KOPT-K1 (cell line): ENCODE results near the gene ACACB.

Source experiments
- H3K27ac ChIP-seq: fragments of 200-600 bp; sonication (generic); 2 replicates; pipeline ENCODE4 v1.5.1; 2016; ENCODE audit warnings: antibody characterized with exemption, mild to moderate bottlenecking, low read depth, low read length; ENCODE audit not compliant: poor library complexity, severe bottlenecking
- H3K36me3 ChIP-seq: fragments of 200-600 bp; sonication (generic); 2 replicates; pipeline ENCODE4 v1.5.1; 2017; ENCODE audit warnings: antibody characterized with exemption, mild to moderate bottlenecking, low read length, moderate library complexity; ENCODE audit not compliant: insufficient read depth
- H3K9me3 ChIP-seq: fragments of 200-600 bp; sonication (generic); 2 replicates; pipeline ENCODE4 v1.5.1; 2017; ENCODE audit warnings: antibody characterized with exemption, low read length, mild to moderate bottlenecking; ENCODE audit not compliant: insufficient read depth, poor library complexity, severe bottlenecking

The ACACB gene

GRCh38 chr12:109121346-109121880, 5.0 kb downstream of the ACACB start:
- Histone ChIP-seq H3K36me3 (no peaks in the 10 kb centered on the region), H3K9me3 (no peaks in the 10 kb centered on the region), H3K27ac (no peak overlapping the region)

- Histone ChIP-seq H3K36me3 (no peaks in the 10 kb centered on the region), H3K9me3 (no peaks in the 10 kb centered on the region), H3K27ac (no peak overlapping the region)
Observed at GRCh38 chr12:109124878-109125648, 8.7 kb downstream of the ACACB start.

- H3K27ac ChIP-seq, result no peak overlapping the region
- no peaks in the 10 kb centered on the region for H3K9me3 ChIP-seq
- H3K36me3 ChIP-seq, result no peaks in the 10 kb centered on the region
Observed at GRCh38 chr12:109125791-109126190, 9.4 kb downstream of the ACACB start.

- Histone ChIP-seq H3K36me3 (no peaks in the 10 kb centered on the region), H3K9me3 (no peaks in the 10 kb centered on the region), H3K27ac (no peak overlapping the region)
Observed at GRCh38 chr12:109126784-109127183, 10.4 kb downstream of the ACACB start.

- H3K27ac ChIP-seq, result no peak overlapping the region
Observed at GRCh38 chr12:109127533-109128242, 11.3 kb downstream of the ACACB start.

GRCh38 chr12:109130297-109131153, 14.1 kb downstream of the ACACB start:
- Histone ChIP-seq H3K9me3 (no peaks in the 10 kb centered on the region), H3K36me3 (no peaks in the 10 kb centered on the region), H3K27ac (no peak overlapping the region)

More at GRCh38 chr12:109127533-109128242, 11.3 kb downstream of the ACACB start:
- H3K36me3 ChIP-seq, result no peaks in the 10 kb centered on the region
- no peaks in the 10 kb centered on the region for H3K9me3 ChIP-seq

- Histone ChIP-seq H3K27ac (no peak overlapping the region), H3K36me3 (no peaks in the 10 kb centered on the region), H3K9me3 (peaks cover 7% of the 10 kb centered on the region)
Observed at GRCh38 chr12:109131154-109132050, 15.0 kb downstream of the ACACB start.

GRCh38 chr12:109134186-109134917, 18.0 kb downstream of the ACACB start:
- H3K36me3 ChIP-seq, result no peaks in the 10 kb centered on the region
- peaks cover 7% of the 10 kb centered on the region for H3K9me3 ChIP-seq
- H3K27ac ChIP-seq, result no peak overlapping the region

- H3K27ac ChIP-seq, result no peak overlapping the region
- H3K9me3 ChIP-seq, result peaks cover 7% of the 10 kb centered on the region
- no peaks in the 10 kb centered on the region for H3K36me3 ChIP-seq
Observed at GRCh38 chr12:109137055-109137454, 20.7 kb downstream of the ACACB start.

- Histone ChIP-seq H3K9me3 (peaks cover 7% of the 10 kb centered on the region), H3K36me3 (no peaks in the 10 kb centered on the region), H3K27ac (no peak overlapping the region)
Observed at GRCh38 chr12:109139360-109139759, 23.0 kb downstream of the ACACB start.

GRCh38 chr12:109139791-109140190, 23.4 kb downstream of the ACACB start:
- Histone ChIP-seq H3K9me3 (peaks cover 7% of the 10 kb centered on the region), H3K36me3 (no peaks in the 10 kb centered on the region), H3K27ac (no peak overlapping the region)

GRCh38 chr12:109140560-109140959, 24.2 kb downstream of the ACACB start:
- Histone ChIP-seq H3K27ac (no peak overlapping the region), H3K9me3 (peaks cover 7% of the 10 kb centered on the region), H3K36me3 (no peaks in the 10 kb centered on the region)

GRCh38 chr12:109144224-109144623, 27.8 kb downstream of the ACACB start:
- no peaks in the 10 kb centered on the region for H3K36me3 ChIP-seq
- no peak overlapping the region for H3K27ac ChIP-seq
- H3K9me3 ChIP-seq, result no peaks in the 10 kb centered on the region
